Measurements from ENCODE around the gene POLR2L.
A peak's percentile ranks its signal among the peaks of the same experiment; 100 is the strongest.

POLR2L gene

DNA sequence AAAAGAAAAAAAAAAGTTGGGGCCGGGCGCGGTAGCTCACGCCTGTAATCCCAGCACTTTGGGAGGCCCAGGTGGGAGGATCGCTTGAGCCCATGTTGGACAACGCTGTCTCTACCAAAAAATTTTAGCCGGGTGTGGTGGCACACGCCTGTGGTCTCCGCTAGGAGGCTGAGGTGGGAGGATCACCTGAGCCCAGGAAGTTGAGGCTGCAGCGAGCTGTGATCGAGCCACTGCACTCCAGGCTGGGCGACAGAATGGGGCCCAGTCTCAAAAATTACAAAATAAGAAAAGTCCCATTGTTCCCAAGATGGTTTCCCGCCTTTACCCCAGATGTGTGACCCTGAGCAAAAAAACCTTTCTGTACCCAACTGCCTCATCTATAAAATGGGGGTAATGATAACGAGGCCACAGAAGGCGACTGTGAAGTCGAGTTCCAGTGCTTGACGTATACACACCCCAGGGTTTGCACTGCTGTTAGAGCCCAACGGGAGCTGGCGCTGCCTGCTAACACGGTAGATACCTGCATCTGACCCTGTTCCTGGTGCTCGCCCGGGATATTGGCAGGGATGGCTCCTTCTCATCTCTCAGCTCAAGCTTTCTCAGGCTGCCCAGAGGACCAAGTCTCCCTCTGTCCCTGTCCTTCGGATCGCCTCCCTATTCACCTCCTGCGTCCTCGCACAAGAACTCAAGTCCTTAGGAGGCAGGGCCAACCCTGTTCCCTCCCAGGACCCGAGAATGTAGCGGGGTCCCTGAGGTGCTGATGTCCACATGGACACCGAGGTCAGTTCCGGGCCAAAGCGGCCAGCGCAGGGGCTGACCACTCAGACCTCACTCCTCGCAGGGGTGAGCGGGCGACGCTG lies 33.7 kb downstream of the POLR2L start:
- Histone ChIP-seq H3K4me3 (peak overlapping the region; percentile 93), H3K27ac (peak overlapping the region; percentile 94 to 97)
- no peak for DNase-seq (ENCODE audit: low spot score)
- TF ChIP-seq, protein P1, sequence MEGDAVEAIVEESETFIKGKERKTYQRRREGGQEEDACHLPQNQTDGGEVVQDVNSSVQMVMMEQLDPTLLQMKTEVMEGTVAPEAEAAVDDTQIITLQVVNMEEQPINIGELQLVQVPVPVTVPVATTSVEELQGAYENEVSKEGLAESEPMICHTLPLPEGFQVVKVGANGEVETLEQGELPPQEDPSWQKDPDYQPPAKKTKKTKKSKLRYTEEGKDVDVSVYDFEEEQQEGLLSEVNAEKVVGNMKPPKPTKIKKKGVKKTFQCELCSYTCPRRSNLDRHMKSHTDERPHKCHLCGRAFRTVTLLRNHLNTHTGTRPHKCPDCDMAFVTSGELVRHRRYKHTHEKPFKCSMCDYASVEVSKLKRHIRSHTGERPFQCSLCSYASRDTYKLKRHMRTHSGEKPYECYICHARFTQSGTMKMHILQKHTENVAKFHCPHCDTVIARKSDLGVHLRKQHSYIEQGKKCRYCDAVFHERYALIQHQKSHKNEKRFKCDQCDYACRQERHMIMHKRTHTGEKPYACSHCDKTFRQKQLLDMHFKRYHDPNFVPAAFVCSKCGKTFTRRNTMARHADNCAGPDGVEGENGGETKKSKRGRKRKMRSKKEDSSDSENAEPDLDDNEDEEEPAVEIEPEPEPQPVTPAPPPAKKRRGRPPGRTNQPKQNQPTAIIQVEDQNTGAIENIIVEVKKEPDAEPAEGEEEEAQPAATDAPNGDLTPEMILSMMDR (IDR thresholded peaks at IDR 0.05), result no peak

DNA sequence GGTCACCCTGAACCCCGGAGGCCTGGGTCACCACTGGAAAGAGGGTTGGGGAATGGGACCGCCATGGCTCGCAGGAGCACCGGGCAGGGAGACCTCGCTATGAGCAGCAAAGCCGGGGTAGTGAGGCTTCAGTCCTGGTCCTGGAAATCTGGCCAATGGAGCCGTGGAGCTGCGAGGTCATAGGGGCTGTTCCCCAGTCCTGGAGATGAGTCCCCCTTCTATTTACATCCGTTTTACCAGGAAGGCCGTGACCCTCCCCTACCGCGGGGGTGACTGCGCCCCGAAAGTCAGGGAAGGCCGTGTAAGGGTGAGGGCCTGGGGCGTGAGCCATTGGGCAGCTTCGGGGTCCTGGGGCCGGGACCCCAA lies 37.7 kb downstream of the POLR2L start:
- DNase-seq (ENCODE audit: low spot score), result no peak
- Histone ChIP-seq H3K27ac (peak overlapping the region; percentile 72 to 95), H3K4me3 (peak overlapping the region; percentile 78)
- TF ChIP-seq, protein P1 (IDR thresholded peaks at IDR 0.05), result no peak

DNA sequence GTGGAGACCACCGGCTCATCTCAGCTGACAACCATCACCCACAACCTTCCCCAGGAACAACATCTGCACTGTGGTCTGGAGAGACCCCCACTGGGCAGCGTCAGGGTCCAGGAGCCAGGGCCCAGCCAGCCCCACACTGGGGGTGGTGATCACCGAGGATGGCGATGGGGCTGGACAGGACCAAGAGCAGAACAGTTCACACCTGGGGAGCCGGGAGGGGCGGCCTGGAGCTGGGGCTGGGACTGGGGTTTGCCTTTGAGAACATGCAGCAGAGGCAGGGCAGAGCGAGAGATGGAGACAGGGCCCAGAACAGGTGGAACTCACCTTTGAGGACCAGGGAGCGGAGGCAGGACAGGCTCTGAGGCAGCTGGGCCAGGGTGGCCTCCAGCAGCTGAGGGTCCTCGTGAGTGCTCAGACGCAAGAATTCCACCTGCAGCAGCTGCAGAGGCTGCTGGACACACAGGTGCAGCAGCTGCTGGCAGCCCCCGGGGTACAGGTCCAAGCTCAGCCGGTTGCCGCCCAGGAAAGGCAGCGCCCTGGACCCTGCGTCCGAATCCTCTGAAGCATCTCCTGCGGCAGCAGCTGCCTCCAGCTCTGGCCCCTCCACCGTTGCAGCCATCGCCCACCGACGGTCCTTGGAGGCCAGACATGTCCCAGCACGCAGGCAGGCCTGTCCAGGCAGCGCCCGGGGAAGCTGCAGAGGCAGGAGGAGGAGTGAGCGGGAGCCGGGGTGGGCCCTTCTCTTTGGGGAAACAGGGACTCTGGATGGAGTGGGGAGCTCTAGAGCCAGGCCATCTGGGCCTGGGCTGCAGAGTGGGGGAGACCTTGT lies 38.3 kb downstream of the POLR2L start:
- Histone ChIP-seq H3K27ac (peak overlapping the region in 1 of 2 donors; percentile 95), H3K4me3 (peak overlapping the region; percentile 78)
- TF ChIP-seq, protein P1 (IDR thresholded peaks at IDR 0.05), result no peak
- DNase-seq (ENCODE audit: low spot score), result no peak

DNA sequence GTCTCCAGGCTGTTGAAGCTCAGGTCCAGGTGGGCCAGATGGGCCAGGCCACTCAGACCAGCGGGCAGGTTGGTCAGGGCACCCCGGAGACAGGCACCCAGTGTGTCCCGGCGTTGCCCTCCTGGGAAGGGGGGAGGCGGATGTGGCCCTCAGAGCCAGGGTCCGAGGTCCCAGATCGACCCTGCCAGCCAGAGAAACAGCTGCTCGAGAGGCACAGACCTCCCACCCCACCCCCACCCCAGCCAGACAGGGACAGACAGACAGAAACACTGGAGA lies 38.9 kb downstream of the POLR2L start:
- no peak for DNase-seq (ENCODE audit: low spot score)

DNA sequence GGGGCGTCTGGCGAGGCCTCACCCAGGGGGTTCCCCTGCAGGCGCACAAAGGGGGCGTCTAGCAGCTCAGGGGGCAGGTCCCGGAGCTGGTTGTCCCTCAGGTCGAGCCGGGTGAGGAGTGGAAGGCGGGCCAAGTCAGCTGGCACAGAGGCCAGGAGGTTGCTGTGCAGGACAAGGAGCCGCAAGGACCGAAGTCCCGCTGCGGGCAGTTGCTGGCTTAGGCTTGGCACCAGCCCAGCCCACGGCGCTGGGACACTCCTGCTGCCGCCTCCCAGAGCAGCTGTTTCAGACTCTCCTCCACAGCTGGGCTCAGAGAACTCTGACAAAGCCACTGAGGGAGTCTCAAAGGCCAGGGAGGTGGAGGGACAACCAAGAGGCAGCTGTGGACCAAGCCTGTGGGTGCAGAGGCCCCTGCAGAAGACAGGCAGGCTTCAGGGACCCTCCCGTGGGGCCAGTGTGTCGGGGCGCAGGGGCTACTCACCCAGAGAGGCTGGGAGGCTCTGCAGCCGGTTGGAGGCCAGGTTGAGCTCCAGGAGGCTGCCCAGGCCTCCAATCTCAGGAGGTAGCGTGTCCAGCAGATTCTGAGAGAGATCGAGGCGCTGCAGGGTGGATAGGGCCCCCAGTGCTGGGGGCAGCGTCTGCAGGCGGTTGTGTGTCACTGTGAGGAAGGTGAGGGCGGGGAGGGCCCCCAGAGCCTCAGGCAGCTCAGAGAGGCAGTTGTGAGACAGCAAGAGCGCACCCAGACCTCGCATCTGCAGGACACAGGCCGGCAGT lies 39.4 kb downstream of the POLR2L start:
- Histone ChIP-seq H3K27ac (no peak overlapping the region), H3K4me3 (no peak overlapping the region)
- TF ChIP-seq, protein P1 (IDR thresholded peaks at IDR 0.05), result no peak
- DNase-seq (ENCODE audit: low spot score), result no peak

More for the DNA sequence above, 38.9 kb downstream of the POLR2L start:
- H3K27ac ChIP-seq, result no peak overlapping the region
- TF ChIP-seq, protein P1 (IDR thresholded peaks at IDR 0.05), result no peak
- H3K4me3 ChIP-seq, result no peak overlapping the region

DNA sequence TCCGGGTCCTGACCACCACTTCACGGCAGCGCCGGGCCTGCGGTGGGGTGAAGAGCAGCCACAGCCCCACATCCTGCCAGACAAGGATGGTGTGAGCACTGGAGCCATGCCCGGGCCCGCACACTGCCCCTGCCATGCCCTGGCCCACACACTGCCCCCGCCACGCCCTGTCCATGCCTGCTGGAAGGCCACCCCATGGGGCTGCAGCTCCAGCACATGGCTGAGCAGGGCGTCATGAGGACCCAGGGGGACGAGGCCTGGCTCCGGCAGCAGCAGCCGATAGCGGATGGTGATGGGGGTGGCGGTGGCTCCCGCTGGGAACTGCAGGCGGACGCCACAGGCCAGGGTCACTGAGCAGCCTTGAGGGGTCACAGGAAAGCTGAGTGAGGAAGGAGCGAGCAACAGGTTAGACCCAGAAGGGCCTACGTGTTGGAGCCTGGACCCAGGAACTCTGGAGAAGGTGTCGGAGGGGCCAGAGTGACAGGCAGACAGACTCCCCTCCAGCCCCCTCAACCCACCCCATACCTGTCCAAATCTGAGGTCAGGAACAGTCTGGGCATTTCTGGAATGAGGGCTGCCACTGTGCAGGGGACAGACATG lies 40.2 kb downstream of the POLR2L start:
- DNase-seq (ENCODE audit: low spot score), result no peak
- Histone ChIP-seq H3K4me3 (no peak overlapping the region), H3K27ac (no peak overlapping the region)
- TF ChIP-seq, protein P1 (IDR thresholded peaks at IDR 0.05), result no peak
